Vagina (tissue), 2 donors: ENCODE data around the gene GVQW3. TPM values are rescaled to one million over a fixed set of nuclear protein-coding genes. Genes with fewer than 3 reads are reported as not detected.
A peak's percentile ranks its signal among the peaks of the same experiment; 100 is the strongest.

ENCODE experiments used
- DNase-seq, 2 donors: peaks; one replicate each; pipeline ENCODE4 v3.0.0-alpha.2; 2017; ENCODE audit errors: extremely low spot score in 2 of 2
- H3K27ac ChIP-seq: fragments of 200-600 bp; sonication (generic); one replicate; pipeline ENCODE4 v1.5.1; 2019
- H3K27me3 ChIP-seq: fragments of 200-600 bp; sonication (generic); one replicate; pipeline ENCODE4 v1.5.1; 2019
- H3K36me3 ChIP-seq, 2 donors: fragments of 200-600 bp; sonication (generic); one replicate each; pipeline ENCODE4 v1.5.1; 2017 to 2019
- H3K4me1 ChIP-seq: fragments of 200-600 bp; sonication (generic); one replicate; pipeline ENCODE4 v1.5.1; 2019
- H3K4me3 ChIP-seq, 2 donors: fragments of 200-600 bp; sonication (generic); 1 replicate in 1 of 2; 2 replicates in 1 of 2; pipeline ENCODE4 v1.5.1; 2016 to 2019
- H3K9me3 ChIP-seq: fragments of 200-600 bp; sonication (generic); one replicate; pipeline ENCODE4 v1.5.1; 2019
- POLR2A ChIP-seq, 2 donors: fragments of 450-650 bp; IDR thresholded peaks; one replicate each; pipeline ENCODE4 v1.6.1; 2017; ENCODE audit warnings: antibody characterized with exemption in 2 of 2, mild to moderate bottlenecking in 2 of 2, moderate library complexity in 2 of 2
- POLR2AphosphoS5 ChIP-seq, 2 donors: sonication (generic); formaldehyde crosslinking; IDR thresholded peaks; one replicate each; pipeline ENCODE4 v1.9.0; 2017; ENCODE audit warnings: antibody characterized with exemption in 2 of 2, mild to moderate bottlenecking in 2 of 2, low read depth in 1 of 2; ENCODE audit not compliant: insufficient read depth in 1 of 2
- intact Hi-C: fragments of 100-400 bp; cut with DNase I; formaldehyde crosslinking; loops from one replicate; pipeline ENCODE4 v1.15.1; 2023
- total RNA-seq: library from RNA; depleted of rRNA; stranded (reverse); fragments of >200 nt; gene quantifications from one replicate; pipeline ENCODE4 v1.2.3, GENCODE V29; 2016
- TF ChIP-seq, protein P1 (sequence below), 3 experiments: fragments of 450-650 bp in 2 of 3; fragments of 200-600 bp in 1 of 3; sonication (generic) in 1 of 3; IDR thresholded peaks; one replicate each; pipeline ENCODE4 v1.5.1; 2017 to 2019; ENCODE audit warnings: antibody characterized with exemption in 3 of 3, mild to moderate bottlenecking in 2 of 3, moderate library complexity in 2 of 3

GVQW3 gene
- total RNA-seq, 1 donor from 2014 or later, result 1.2 TPM

DNA sequence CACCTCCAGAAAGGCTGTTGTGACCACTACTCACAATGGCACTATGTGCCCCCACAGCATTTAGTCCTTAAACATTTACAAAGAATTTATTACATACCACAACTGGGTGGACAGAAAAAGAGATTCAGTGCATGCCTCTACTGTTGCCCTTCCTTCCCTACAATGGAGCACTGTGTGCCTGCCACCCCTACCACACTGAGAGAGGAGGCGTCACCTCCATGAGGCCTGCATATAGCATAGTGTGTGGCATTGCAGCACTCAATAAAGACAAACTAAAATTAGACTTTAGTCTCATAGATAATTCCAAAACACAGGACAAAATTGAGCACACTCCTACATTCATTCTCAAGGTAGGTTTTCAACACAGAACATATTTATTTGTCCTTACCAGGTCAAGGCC is 26.0 kb upstream of the GVQW3 start:
- intact Hi-C loops, result no loop called here

DNA sequence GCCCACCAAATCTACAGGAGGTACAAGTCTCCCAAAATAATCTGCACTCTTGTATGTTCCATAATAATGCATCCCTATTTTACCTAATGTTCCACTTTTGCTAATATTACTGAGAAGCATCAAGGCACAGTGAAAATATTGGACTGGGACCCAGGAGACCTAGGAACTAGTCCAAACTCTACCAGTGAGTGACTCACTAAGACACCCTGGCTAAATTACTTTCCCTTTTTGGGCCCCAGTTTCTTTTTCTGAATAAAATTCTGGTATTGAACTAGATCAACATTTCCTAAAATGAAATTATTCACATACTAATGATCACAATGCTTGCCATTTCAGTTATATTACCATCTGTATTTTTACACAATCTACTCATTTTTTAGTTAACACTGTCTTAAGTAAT is 19.7 kb upstream of the GVQW3 start:
- intact Hi-C loops, result no loop called here
- Histone ChIP-seq H3K4me3 (no peak overlapping the region), H3K27ac (no peak overlapping the region), H3K36me3 (peaks cover 0 to 6% of the 10 kb centered on the region in 2 donors), H3K27me3 (no peaks in the 10 kb centered on the region), H3K4me1 (peaks cover 11% of the 10 kb centered on the region), H3K9me3 (no peaks in the 10 kb centered on the region)
- TF ChIP-seq, protein P1, sequence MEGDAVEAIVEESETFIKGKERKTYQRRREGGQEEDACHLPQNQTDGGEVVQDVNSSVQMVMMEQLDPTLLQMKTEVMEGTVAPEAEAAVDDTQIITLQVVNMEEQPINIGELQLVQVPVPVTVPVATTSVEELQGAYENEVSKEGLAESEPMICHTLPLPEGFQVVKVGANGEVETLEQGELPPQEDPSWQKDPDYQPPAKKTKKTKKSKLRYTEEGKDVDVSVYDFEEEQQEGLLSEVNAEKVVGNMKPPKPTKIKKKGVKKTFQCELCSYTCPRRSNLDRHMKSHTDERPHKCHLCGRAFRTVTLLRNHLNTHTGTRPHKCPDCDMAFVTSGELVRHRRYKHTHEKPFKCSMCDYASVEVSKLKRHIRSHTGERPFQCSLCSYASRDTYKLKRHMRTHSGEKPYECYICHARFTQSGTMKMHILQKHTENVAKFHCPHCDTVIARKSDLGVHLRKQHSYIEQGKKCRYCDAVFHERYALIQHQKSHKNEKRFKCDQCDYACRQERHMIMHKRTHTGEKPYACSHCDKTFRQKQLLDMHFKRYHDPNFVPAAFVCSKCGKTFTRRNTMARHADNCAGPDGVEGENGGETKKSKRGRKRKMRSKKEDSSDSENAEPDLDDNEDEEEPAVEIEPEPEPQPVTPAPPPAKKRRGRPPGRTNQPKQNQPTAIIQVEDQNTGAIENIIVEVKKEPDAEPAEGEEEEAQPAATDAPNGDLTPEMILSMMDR (IDR thresholded peaks at IDR 0.05), result no peak
- TF ChIP-seq POLR2AphosphoS5 (IDR thresholded peaks at IDR 0.05; ENCODE audit: insufficient read depth in 1 of 2, low read depth in 1 of 2) (no peak), POLR2A (IDR thresholded peaks at IDR 0.05) (no peak)
- no peak for DNase-seq

More for the DNA sequence above, 26.0 kb upstream of the GVQW3 start:
- Histone ChIP-seq H3K9me3 (no peaks in the 10 kb centered on the region), H3K36me3 (peaks cover 0 to 57% of the 10 kb centered on the region in 2 donors), H3K27me3 (no peaks in the 10 kb centered on the region), H3K4me1 (no peaks in the 10 kb centered on the region), H3K27ac (no peak overlapping the region), H3K4me3 (no peak overlapping the region)
- peak in 1 of 2 donors; percentile 2 for DNase-seq
- no peak for TF ChIP-seq POLR2A (IDR thresholded peaks at IDR 0.05)
- no peak for TF ChIP-seq POLR2AphosphoS5 (IDR thresholded peaks at IDR 0.05; ENCODE audit: insufficient read depth in 1 of 2, low read depth in 1 of 2)
- TF ChIP-seq, protein P1 (IDR thresholded peaks at IDR 0.05), result no peak

DNA sequence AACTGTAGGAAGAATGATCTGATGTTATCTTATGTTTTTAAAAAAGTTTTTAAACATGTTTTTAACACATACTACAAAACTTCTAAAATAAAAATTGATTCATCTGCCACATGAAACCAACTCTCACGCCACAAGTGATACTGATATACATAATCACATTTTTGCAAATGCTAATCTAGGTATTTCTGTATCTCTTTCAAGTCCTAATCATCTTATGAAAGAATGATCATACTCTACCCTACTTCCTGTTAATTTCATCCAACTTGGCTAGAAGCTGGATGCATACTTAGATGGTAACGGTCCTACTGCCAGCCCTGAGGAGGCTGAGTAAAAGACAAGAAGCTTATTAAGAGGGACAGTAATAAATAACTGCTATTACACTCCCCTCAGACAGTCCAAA is 19.3 kb upstream of the GVQW3 start:
- intact Hi-C loops, result no loop called here
- peaks cover 0 to 6% of the 10 kb centered on the region in 2 donors for H3K36me3 ChIP-seq
- H3K9me3 ChIP-seq, result no peaks in the 10 kb centered on the region
- H3K27me3 ChIP-seq, result no peaks in the 10 kb centered on the region
- no peak overlapping the region for H3K27ac ChIP-seq
- peaks cover 11% of the 10 kb centered on the region for H3K4me1 ChIP-seq
- H3K4me3 ChIP-seq, result no peak overlapping the region
- no peak for DNase-seq
- TF ChIP-seq POLR2A (IDR thresholded peaks at IDR 0.05) (no peak), POLR2AphosphoS5 (IDR thresholded peaks at IDR 0.05; ENCODE audit: insufficient read depth in 1 of 2, low read depth in 1 of 2) (no peak)
- TF ChIP-seq, protein P1 (IDR thresholded peaks at IDR 0.05), result no peak

DNA sequence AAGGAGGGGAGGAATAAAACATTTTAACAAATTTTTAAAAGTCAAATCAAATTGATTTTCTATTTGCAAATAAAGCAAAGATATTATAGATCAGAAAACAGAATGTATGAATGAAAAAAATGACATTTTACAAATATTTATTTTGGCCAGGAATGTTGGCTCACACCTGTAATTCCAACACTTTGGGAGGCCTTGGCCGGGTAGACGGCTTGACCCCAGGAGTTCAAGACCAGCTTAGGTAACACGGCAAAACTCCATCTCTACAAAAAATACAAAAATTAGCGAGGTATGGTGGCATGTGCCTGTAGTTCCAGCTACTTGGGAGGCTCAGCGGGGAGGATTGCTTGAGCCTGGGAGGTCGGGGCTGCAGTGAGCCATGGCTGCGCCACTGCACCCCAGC is 18.4 kb upstream of the GVQW3 start:
- DNase-seq, result no peak
- Histone ChIP-seq H3K4me1 (peaks cover 11% of the 10 kb centered on the region), H3K36me3 (peaks cover 0 to 6% of the 10 kb centered on the region in 2 donors), H3K27ac (no peak overlapping the region), H3K4me3 (no peak overlapping the region), H3K9me3 (no peaks in the 10 kb centered on the region), H3K27me3 (no peaks in the 10 kb centered on the region)
- intact Hi-C loops, result no loop called here
- TF ChIP-seq POLR2A (IDR thresholded peaks at IDR 0.05) (no peak), POLR2AphosphoS5 (IDR thresholded peaks at IDR 0.05; ENCODE audit: insufficient read depth in 1 of 2, low read depth in 1 of 2) (no peak)
- TF ChIP-seq, protein P1 (IDR thresholded peaks at IDR 0.05), result no peak

DNA sequence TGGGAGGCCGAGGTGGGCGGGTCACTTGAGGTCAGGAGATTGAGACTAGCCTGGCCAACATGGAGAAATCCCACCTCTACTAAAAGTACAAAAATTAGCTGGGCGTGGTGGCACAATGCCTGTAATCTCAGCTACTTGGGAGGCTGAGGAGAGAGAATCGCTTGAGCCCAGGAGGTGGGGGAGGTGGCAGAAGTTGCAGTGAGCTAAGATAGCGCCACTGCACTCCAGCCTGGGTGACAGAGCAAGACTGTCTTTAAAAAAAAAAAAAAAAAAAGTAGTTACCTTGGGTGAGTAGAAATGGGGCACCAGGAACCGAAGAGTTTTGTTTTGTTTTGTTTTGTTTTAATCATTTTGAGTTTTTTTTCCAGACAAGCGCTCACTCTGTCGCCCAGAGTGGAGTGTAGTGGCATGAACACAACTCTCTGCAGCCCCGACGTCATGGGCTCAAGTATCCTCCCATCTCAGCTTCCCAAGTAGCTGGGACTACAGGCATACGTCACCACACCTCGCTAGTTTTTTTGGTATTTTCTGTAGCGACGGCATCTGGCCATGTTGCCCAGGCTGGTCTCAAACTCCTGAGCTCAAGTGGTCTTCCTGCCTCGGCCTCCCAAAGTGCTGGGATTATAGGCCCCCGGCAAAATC is 16.0 kb upstream of the GVQW3 start:
- H3K4me3 ChIP-seq, result no peak overlapping the region
- H3K27me3 ChIP-seq, result no peaks in the 10 kb centered on the region
- TF ChIP-seq POLR2AphosphoS5 (IDR thresholded peaks at IDR 0.05; ENCODE audit: insufficient read depth in 1 of 2, low read depth in 1 of 2) (no peak), POLR2A (IDR thresholded peaks at IDR 0.05) (no peak)
- TF ChIP-seq, protein P1 (IDR thresholded peaks at IDR 0.05), result no peak
- no peaks in the 10 kb centered on the region for H3K36me3 ChIP-seq
- no peaks in the 10 kb centered on the region for H3K9me3 ChIP-seq
- DNase-seq, result no peak
- intact Hi-C loops, result no loop called here
- peaks cover 16% of the 10 kb centered on the region for H3K4me1 ChIP-seq
- H3K27ac ChIP-seq, result no peak overlapping the region
